K562 (cell line): Measurements from ENCODE around the gene RFNG. TPM values are rescaled to one million over a fixed set of nuclear protein-coding genes. Genes with fewer than 3 reads are reported as not detected.

Experiments used
- FOXK1 ChIP-seq: sonication (generic); formaldehyde crosslinking; IDR thresholded peaks from 2 replicates; pipeline ENCODE4 v1.8.0; 2022; ENCODE audit warnings: missing genetic modification reagents, mild to moderate bottlenecking, borderline replicate concordance
- JUNB ChIP-seq: fragments of 450-650 bp; formaldehyde crosslinking; conservative IDR thresholded peaks from 2 replicates; pipeline ENCODE4 v1.4.0; 2020; ENCODE audit warnings: mild to moderate bottlenecking
- KDM1A ChIP-seq, 2 experiments: fragments of 450-650 bp; IDR thresholded peaks; 2 replicates each; pipeline ENCODE4 v1.6.1; 2016; ENCODE audit warnings: mild to moderate bottlenecking in 2 of 2
- RBM15 ChIP-seq: fragments of 200-400 bp; formaldehyde crosslinking; IDR thresholded peaks from 2 replicates; pipeline ENCODE4 v1.6.1; 2018; ENCODE audit warnings: mild to moderate bottlenecking, low read length, moderate library complexity; ENCODE audit not compliant: insufficient read depth
- ZBTB17 ChIP-seq: fragments of 450-650 bp; formaldehyde crosslinking; IDR thresholded peaks from 2 replicates; pipeline ENCODE4 v1.4.0; 2020; ENCODE audit warnings: mild to moderate bottlenecking
- ZNF3 ChIP-seq: fragments of 250-450 bp; sonication (Bioruptor Pico); IDR thresholded peaks from 2 replicates; pipeline ENCODE4 v1.5.0; 2021; ENCODE audit warnings: mild to moderate bottlenecking, moderate library complexity
- ZNF316 ChIP-seq: fragments of 450-650 bp; IDR thresholded peaks from 2 replicates; pipeline ENCODE4 v1.6.1; 2016
- polyA plus RNA-seq, 8 experiments: library from polyadenylated mRNA; depleted of rRNA in 4 of 8; stranded (reverse) in 5 of 8; unstranded in 3 of 8; fragments of >200 nt; fragmentation: Nextera tagmentation in 2 of 8; fragmentation: Illumina TruSeq in 1 of 8; extraction: Ambion mirVana in 2 of 8; extraction: Trizol in 1 of 8; gene quantifications; 2 replicates each; pipeline versions ENCODE4 v1.2.1 to v1.2.3, GENCODE V29; 2011 to 2014; ENCODE audit warnings: inconsistent platforms in 1 of 8, missing spikeins in 1 of 8
- total RNA-seq, 7 experiments: library from RNA; depleted of rRNA in 6 of 7; stranded (reverse); fragments of >200 nt in 6 of 7; fragmentation: Illumina TruSeq in 2 of 7; extraction: Trizol in 2 of 7; gene quantifications; 2 replicates each; pipeline versions ENCODE4 v1.2.1 to v1.2.3, GENCODE V29; 2011 to 2021; ENCODE audit warnings: low replicate concordance in 1 of 7
- TF ChIP-seq, protein P1 (sequence below): fragments of 450-650 bp; IDR thresholded peaks from 2 replicates; pipeline ENCODE4 v1.6.1; 2016; ENCODE audit warnings: low read depth
- TF ChIP-seq, protein P2 (sequence below): sonication (generic); formaldehyde crosslinking; IDR thresholded peaks from 2 replicates; pipeline ENCODE4 v1.5.0; 2020; ENCODE audit warnings: missing genetic modification reagents
- TF ChIP-seq, protein P3 (sequence below): fragments of 450-650 bp; IDR thresholded peaks from 2 replicates; pipeline ENCODE4 v1.6.1; 2016; ENCODE audit warnings: borderline replicate concordance
- TF ChIP-seq, protein P4 (sequence below): fragments of 250-450 bp; sonication (Bioruptor Pico); IDR thresholded peaks from 2 replicates; pipeline ENCODE4 v1.8.0; 2021; ENCODE audit warnings: moderate library complexity, mild to moderate bottlenecking, inconsistent platforms
- TF ChIP-seq, protein P5 (sequence below): IDR thresholded peaks from 2 replicates; pipeline ENCODE4 v1.6.1; 2011; ENCODE audit not compliant: insufficient read length; ENCODE audit errors: extremely low read depth
- TF ChIP-seq, protein P6 (sequence below): fragments of 450-650 bp; formaldehyde crosslinking; IDR thresholded peaks from 2 replicates; pipeline ENCODE4 v1.4.0; 2022; ENCODE audit warnings: missing genetic modification characterization

RFNG gene
- total and polyA plus RNA-seq, 9 of the 15 experiments (the other 6 are each of a cell fraction or from before 2014, with no cell fraction given): 0.32 to 32.8 (median 9.5) TPM

DNA sequence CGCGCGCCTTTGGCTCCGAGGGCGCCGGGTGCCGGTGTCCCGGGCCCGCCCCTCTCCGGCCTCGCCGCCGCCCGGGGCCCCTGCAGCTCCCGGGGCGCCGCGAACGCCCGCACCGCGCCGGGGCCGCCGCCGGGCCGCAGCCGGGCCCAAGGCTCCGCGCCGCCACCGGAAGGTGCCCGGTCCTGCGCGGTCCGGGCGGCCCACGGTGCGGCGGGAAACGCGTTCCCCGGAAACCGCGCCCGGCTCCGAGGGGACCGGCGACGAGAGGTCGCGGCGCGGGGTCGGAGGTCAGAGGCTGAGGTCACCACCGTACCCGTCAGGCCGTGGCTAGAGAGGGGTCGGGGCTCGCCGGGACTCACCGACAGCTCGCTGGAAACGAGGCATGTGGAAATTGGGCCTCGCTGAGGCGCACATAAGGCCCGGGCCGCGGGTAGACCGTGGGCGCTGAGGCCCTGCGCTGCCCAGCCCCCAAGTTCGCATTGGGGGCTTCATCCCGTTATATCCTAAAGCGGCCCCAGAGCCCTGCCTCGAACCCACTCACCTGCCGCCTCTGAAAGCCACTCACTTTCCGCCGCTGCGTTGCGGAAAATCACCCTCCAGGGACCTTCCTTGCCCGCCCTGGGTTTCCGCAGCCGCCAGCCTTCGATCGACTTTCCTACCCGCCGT, 14.2 kb upstream of the RFNG start, which contains the start of gene DUS1L (continued):
- TF ChIP-seq, protein P1, sequence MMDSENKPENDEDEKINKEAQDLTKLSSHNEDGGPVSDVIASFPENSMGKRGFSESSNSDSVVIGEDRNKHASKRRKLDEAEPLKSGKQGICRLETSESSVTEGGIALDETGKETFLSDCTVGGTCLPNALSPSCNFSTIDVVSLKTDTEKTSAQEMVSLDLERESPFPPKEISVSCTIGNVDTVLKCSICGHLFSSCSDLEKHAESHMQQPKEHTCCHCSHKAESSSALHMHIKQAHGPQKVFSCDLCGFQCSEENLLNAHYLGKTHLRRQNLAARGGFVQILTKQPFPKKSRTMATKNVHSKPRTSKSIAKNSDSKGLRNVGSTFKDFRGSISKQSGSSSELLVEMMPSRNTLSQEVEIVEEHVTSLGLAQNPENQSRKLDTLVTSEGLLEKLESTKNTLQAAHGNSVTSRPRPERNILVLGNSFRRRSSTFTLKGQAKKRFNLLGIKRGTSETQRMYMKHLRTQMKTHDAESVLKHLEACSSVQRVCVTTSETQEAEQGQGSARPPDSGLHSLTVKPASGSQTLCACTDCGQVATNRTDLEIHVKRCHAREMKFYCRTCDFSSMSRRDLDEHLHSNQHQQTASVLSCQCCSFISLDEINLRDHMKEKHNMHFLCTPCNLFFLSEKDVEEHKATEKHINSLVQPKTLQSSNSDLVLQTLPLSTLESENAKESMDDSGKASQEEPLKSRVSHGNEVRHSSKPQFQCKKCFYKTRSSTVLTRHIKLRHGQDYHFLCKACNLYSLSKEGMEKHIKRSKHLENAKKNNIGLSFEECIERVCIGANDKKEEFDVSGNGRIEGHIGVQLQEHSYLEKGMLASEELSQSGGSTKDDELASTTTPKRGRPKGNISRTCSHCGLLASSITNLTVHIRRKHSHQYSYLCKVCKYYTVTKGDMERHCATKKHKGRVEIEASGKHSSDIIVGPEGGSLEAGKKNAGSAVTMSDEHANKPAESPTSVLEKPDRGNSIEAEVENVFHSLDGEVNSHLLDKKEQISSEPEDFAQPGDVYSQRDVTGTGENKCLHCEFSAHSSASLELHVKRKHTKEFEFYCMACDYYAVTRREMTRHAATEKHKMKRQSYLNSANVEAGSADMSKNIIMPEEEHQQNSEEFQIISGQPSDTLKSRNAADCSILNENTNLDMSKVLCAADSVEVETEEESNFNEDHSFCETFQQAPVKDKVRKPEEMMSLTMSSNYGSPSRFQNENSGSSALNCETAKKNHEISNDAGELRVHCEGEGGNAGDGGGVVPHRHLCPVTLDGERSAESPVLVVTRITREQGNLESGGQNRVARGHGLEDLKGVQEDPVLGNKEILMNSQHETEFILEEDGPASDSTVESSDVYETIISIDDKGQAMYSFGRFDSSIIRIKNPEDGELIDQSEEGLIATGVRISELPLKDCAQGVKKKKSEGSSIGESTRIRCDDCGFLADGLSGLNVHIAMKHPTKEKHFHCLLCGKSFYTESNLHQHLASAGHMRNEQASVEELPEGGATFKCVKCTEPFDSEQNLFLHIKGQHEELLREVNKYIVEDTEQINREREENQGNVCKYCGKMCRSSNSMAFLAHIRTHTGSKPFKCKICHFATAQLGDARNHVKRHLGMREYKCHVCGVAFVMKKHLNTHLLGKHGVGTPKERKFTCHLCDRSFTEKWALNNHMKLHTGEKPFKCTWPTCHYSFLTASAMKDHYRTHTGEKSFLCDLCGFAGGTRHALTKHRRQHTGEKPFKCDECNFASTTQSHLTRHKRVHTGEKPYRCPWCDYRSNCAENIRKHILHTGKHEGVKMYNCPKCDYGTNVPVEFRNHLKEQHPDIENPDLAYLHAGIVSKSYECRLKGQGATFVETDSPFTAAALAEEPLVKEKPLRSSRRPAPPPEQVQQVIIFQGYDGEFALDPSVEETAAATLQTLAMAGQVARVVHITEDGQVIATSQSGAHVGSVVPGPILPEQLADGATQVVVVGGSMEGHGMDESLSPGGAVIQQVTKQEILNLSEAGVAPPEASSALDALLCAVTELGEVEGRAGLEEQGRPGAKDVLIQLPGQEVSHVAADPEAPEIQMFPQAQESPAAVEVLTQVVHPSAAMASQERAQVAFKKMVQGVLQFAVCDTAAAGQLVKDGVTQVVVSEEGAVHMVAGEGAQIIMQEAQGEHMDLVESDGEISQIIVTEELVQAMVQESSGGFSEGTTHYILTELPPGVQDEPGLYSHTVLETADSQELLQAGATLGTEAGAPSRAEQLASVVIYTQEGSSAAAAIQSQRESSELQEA: no peak
- TF ChIP-seq, protein P2, sequence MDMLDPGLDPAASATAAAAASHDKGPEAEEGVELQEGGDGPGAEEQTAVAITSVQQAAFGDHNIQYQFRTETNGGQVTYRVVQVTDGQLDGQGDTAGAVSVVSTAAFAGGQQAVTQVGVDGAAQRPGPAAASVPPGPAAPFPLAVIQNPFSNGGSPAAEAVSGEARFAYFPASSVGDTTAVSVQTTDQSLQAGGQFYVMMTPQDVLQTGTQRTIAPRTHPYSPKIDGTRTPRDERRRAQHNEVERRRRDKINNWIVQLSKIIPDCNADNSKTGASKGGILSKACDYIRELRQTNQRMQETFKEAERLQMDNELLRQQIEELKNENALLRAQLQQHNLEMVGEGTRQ (CRISPR knock-in tag): no peak
- TF ChIP-seq, protein P3, sequence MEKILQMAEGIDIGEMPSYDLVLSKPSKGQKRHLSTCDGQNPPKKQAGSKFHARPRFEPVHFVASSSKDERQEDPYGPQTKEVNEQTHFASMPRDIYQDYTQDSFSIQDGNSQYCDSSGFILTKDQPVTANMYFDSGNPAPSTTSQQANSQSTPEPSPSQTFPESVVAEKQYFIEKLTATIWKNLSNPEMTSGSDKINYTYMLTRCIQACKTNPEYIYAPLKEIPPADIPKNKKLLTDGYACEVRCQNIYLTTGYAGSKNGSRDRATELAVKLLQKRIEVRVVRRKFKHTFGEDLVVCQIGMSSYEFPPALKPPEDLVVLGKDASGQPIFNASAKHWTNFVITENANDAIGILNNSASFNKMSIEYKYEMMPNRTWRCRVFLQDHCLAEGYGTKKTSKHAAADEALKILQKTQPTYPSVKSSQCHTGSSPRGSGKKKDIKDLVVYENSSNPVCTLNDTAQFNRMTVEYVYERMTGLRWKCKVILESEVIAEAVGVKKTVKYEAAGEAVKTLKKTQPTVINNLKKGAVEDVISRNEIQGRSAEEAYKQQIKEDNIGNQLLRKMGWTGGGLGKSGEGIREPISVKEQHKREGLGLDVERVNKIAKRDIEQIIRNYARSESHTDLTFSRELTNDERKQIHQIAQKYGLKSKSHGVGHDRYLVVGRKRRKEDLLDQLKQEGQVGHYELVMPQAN: no peak
- TF ChIP-seq ZBTB17 (CRISPR knock-in tag) (0 out of 2 replicates have a peak, but pooled peaks have one; percentile 67), ZNF316 (no peak), ZNF3 (no peak), JUNB (CRISPR knock-in tag) (no peak), KDM1A (IDR thresholded peaks at IDR 0.05) (no peak), FOXK1 (no peak), RBM15 (no peak)
- TF ChIP-seq, protein P4, sequence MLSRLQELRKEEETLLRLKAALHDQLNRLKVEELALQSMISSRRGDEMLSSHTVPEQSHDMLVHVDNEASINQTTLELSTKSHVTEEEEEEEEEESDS: no peak
- TF ChIP-seq, protein P5, sequence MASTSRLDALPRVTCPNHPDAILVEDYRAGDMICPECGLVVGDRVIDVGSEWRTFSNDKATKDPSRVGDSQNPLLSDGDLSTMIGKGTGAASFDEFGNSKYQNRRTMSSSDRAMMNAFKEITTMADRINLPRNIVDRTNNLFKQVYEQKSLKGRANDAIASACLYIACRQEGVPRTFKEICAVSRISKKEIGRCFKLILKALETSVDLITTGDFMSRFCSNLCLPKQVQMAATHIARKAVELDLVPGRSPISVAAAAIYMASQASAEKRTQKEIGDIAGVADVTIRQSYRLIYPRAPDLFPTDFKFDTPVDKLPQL: no peak
- TF ChIP-seq, protein P6, sequence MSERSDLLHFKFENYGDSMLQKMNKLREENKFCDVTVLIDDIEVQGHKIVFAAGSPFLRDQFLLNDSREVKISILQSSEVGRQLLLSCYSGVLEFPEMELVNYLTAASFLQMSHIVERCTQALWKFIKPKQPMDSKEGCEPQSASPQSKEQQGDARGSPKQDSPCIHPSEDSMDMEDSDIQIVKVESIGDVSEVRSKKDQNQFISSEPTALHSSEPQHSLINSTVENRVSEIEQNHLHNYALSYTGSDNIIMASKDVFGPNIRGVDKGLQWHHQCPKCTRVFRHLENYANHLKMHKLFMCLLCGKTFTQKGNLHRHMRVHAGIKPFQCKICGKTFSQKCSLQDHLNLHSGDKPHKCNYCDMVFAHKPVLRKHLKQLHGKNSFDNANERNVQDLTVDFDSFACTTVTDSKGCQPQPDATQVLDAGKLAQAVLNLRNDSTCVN (CRISPR knock-in tag): no peak
